GM23248 (cell line): ENCODE data around the gene LBX2. TPM values are rescaled to one million over a fixed set of nuclear protein-coding genes. Genes with fewer than 3 reads are reported as not detected.

ENCODE experiments used
- DNase-seq: peaks from one replicate; pipeline ENCODE4 v3.0.0-alpha.2; 2015
- H2AFZ ChIP-seq: fragments of 200-600 bp; sonication (generic); 2 replicates; pipeline ENCODE4 v1.6.1; 2016; ENCODE audit warnings: antibody characterized with exemption
- H3F3A ChIP-seq: fragments of 200-600 bp; sonication (generic); 2 replicates; pipeline ENCODE4 v1.6.1; 2016; ENCODE audit warnings: mild to moderate bottlenecking, antibody characterized with exemption, mixed run types; ENCODE audit not compliant: insufficient read depth
- H3K27ac ChIP-seq: fragments of 200-600 bp; sonication (generic); 2 replicates; pipeline ENCODE4 v1.5.1; 2016; ENCODE audit warnings: mild to moderate bottlenecking
- H3K27me3 ChIP-seq: fragments of 200-600 bp; sonication (generic); replicated peaks from 2 replicates; pipeline ENCODE4 v1.6.1; 2016; ENCODE audit warnings: mild to moderate bottlenecking; ENCODE audit not compliant: insufficient read depth
- H3K36me3 ChIP-seq: fragments of 200-600 bp; sonication (generic); 2 replicates; pipeline ENCODE4 v1.6.1; 2016; ENCODE audit warnings: low read depth, mild to moderate bottlenecking
- H3K4me1 ChIP-seq: fragments of 200-600 bp; sonication (generic); 2 replicates; pipeline ENCODE4 v1.6.1; 2016; ENCODE audit warnings: mild to moderate bottlenecking; ENCODE audit not compliant: insufficient read depth
- H3K4me2 ChIP-seq: fragments of 200-600 bp; sonication (generic); one replicate; pipeline ENCODE4 v1.6.1; 2016; ENCODE audit warnings: mild to moderate bottlenecking; ENCODE audit not compliant: unreplicated experiment
- H3K4me3 ChIP-seq: fragments of 200-600 bp; sonication (generic); 2 replicates; pipeline ENCODE4 v1.5.1; 2016; ENCODE audit warnings: mild to moderate bottlenecking
- H3K79me2 ChIP-seq: fragments of 200-600 bp; sonication (generic); 2 replicates; pipeline ENCODE4 v1.6.1; 2016; ENCODE audit warnings: mild to moderate bottlenecking; ENCODE audit not compliant: insufficient read depth
- H3K9ac ChIP-seq: fragments of 200-600 bp; sonication (generic); 2 replicates; pipeline ENCODE4 v1.6.1; 2016; ENCODE audit warnings: mild to moderate bottlenecking
- H3K9me2 ChIP-seq: fragments of 200-600 bp; sonication (generic); 2 replicates; pipeline ENCODE4 v1.6.1; 2016; ENCODE audit warnings: mixed run types, mild to moderate bottlenecking, moderate library complexity; ENCODE audit not compliant: insufficient read depth
- H3K9me3 ChIP-seq: fragments of 200-600 bp; sonication (generic); one replicate; pipeline ENCODE4 v1.6.1; 2017; ENCODE audit warnings: low read depth
- H4K20me1 ChIP-seq: fragments of 200-600 bp; sonication (generic); 2 replicates; pipeline ENCODE4 v1.6.0; 2016; ENCODE audit not compliant: insufficient read depth
- EZH2 ChIP-seq: fragments of 200-600 bp; sonication (generic); IDR thresholded peaks from 2 replicates; pipeline ENCODE4 v1.6.1; 2018; ENCODE audit warnings: antibody characterized with exemption, mild to moderate bottlenecking; ENCODE audit not compliant: insufficient read depth, poor library complexity, severe bottlenecking
- EZH2phosphoT487 ChIP-seq: fragments of 200-600 bp; sonication (generic); IDR thresholded peaks from 2 replicates; pipeline ENCODE4 v1.6.1; 2018; ENCODE audit warnings: antibody characterized with exemption, moderate library complexity, mild to moderate bottlenecking, low read depth; ENCODE audit not compliant: insufficient read depth
- WGBS, 2 experiments: methylation state at CpG; one replicate each; pipeline ENCODE4 v1.1.6; 2015 to 2017; ENCODE audit warnings: low lambda C conversion rate in 2 of 2, low coverage in 1 of 2; ENCODE audit errors: missing lambda C conversion rate in 2 of 2; 5-methylcytosine and 5-hydroxymethylcytosine counted together
- in situ Hi-C: fragments of 300-500 bp; cut with MboI; formaldehyde crosslinking; loops from 2 replicates; pipeline ENCODE4 v1.15.0; 2020
- polyA plus RNA-seq: library from polyadenylated mRNA; unstranded; fragments of >200 nt; fragmentation: Nextera tagmentation; extraction: Ambion mirVana; gene quantifications from 2 replicates; pipeline ENCODE4 v1.2.1, GENCODE V29; 2016
- total RNA-seq: library from RNA; depleted of rRNA; stranded (reverse); fragments of >200 nt; shearing (Covaris generic); gene quantifications from 2 replicates; pipeline ENCODE4 v1.2.3, GENCODE V29; 2014

LBX2 gene
- total and polyA plus RNA-seq, 2 experiments from 2014 or later, result 1.1 to 4.6 TPM

DNA sequence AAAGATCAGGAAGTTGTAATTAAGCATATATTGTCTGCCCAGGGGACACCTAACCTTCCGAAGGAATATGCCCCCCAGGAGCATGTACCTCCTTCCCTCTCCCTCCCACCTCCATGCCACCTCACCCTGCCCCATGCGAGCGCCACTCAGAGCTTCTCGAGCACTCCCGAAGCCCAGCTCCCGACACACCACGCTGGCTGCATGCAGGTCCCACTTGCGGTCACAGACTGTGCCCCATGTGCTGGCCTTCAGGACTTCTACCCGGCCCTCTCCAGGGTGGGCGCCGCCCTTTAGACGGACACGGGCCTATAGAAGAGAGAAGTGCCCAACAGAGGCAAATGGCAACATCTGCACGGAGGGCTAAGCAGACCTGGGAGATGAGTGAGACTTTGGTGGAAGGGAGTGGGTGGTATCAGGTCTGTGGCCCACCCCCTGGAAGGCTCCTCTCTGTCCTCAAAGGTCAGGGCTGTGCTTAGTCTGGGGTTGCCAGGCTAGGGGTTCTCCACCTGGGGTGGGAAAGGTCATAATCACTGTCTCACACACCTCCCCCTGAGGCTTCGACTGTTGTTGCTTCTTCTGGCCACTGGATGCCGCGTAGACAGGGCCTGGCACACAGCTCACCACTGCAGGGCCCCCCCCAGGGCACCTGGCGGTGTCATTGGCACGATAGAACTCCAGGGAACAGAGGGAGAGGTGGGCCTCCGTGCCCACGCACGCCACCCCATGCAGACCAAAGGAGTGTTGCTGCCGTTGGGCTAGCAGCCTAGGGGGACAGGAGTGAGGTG is 37.0 kb upstream of the LBX2 start:
- no peaks in the 10 kb centered on the region for H3K27me3 ChIP-seq
- H3K36me3 ChIP-seq, result no peaks in the 10 kb centered on the region
- WGBS, 2 experiments, result 79 to 84% methylated on average over 20 to 23 of the region's 23 CpGs

DNA sequence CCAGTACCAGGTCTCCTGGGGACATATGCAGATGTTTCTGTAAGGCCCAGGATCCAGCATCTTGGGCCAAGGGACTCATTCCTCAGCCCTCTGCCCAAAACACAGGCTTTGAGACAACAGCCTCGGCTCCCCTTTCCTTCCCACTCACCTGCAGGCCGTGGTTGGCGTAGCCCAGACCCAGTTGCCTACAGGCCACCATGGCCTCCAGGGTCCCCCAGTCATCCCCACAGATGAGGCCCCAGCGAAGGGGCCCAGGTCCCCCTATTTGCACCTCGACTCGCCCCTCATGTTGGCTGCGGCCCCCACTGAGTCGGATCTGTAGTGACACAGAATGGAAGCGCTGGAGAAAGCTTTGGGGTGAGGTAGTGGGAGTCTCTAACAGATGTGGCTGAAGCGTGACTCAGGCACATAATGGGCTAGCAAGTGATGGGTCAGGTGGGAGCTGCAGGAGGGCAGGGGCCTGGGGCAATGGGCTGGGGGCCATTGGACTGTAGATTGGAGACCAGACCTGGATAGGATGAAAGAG is 36.1 kb upstream of the LBX2 start:
- no peak for DNase-seq
- Histone ChIP-seq H3K79me2 (peaks cover 17% of the 10 kb centered on the region), H3K27me3 (no peaks in the 10 kb centered on the region), H2AFZ (no peak overlapping the region), H3K9me2 (no peaks in the 10 kb centered on the region), H3F3A (peaks cover 35% of the 10 kb centered on the region), H3K36me3 (no peaks in the 10 kb centered on the region), H3K4me2 (no peak overlapping the region), H3K4me3 (no peak overlapping the region), H4K20me1 (no peaks in the 10 kb centered on the region), H3K9me3 (no peaks in the 10 kb centered on the region), H3K27ac (no peak overlapping the region), H3K4me1 (peaks cover 21% of the 10 kb centered on the region), H3K9ac (no peak overlapping the region)
- in situ Hi-C loops, result no loop called here
- WGBS, 2 experiments, result 92% methylated on average over 10 of the region's 10 CpGs
- TF ChIP-seq EZH2phosphoT487, result no peak
- TF ChIP-seq EZH2, result no peak

More for the DNA sequence above, 37.0 kb upstream of the LBX2 start:
- no peaks in the 10 kb centered on the region for H4K20me1 ChIP-seq
- H3K4me1 ChIP-seq, result peaks cover 15% of the 10 kb centered on the region
- H3K9ac ChIP-seq, result no peak overlapping the region
- no peaks in the 10 kb centered on the region for H3K9me3 ChIP-seq
- no peak overlapping the region for H3K4me2 ChIP-seq
- no peak overlapping the region for H2AFZ ChIP-seq
- no peak for DNase-seq
- no peak overlapping the region for H3K27ac ChIP-seq
- H3K79me2 ChIP-seq, result peaks cover 8% of the 10 kb centered on the region
- H3K4me3 ChIP-seq, result no peak overlapping the region
- no peaks in the 10 kb centered on the region for H3K9me2 ChIP-seq
- in situ Hi-C loops, result no loop called here
- peaks cover 40% of the 10 kb centered on the region for H3F3A ChIP-seq
- TF ChIP-seq EZH2phosphoT487 (no peak), EZH2 (no peak)

DNA sequence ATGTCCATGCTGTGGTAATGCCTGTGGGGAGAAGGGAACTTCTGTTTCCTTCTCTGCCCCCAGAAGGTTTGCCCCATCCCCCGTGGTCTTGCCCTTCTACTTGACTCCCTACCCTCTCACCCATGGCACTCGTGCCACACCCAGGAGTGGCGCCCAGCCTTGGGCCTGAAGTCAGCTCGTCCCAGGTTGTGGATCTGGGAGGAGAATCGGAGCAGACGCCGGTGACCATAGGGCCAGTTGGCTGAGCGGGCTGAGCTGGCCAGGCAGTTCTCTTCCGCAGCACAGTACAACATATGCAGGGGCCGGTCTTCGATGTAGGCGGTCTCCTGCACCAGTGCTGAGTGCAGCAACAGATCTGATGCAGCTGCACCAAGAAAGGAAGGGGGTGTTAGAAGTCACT is 35.0 kb upstream of the LBX2 start:
- H3K27me3 ChIP-seq, result no peaks in the 10 kb centered on the region
- no peak overlapping the region for H3K4me2 ChIP-seq
- no peak overlapping the region for H3K4me3 ChIP-seq
- peaks cover 24% of the 10 kb centered on the region for H3K79me2 ChIP-seq
- in situ Hi-C loops, result no loop called here
- no peaks in the 10 kb centered on the region for H3K9me3 ChIP-seq
- DNase-seq, result no peak
- H3F3A ChIP-seq, result peaks cover 31% of the 10 kb centered on the region
- no peak overlapping the region for H3K27ac ChIP-seq
- no peak overlapping the region for H2AFZ ChIP-seq
- H3K9ac ChIP-seq, result no peak overlapping the region
- peaks cover 14% of the 10 kb centered on the region for H3K4me1 ChIP-seq
- H3K36me3 ChIP-seq, result no peaks in the 10 kb centered on the region
- H3K9me2 ChIP-seq, result no peaks in the 10 kb centered on the region
- no peaks in the 10 kb centered on the region for H4K20me1 ChIP-seq
- TF ChIP-seq EZH2 (no peak), EZH2phosphoT487 (no peak)
- 71 to 72% methylated on average over 11 to 12 of the region's 12 CpGs for WGBS, 2 experiments

DNA sequence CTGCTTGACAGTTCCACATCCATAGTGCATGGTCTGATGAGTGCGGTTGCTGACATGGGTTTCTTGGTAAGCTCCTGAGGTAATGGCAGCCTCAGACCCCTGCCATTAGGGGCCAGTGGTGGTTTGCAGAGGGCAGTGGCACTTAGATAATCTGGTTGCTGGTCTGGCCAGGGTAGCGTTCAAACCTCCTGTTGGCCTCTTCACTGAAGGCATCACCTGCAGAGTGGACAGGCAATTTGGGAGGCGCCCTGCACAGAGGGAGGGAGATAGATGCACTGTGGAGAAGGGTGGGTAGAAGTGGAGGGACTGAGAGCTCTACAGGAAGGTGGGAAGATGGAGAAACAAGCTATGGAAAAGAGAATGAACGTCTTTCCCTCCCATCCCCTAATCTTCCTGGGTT is 34.1 kb upstream of the LBX2 start:
- DNase-seq, result no peak
- Histone ChIP-seq H3K9ac (no peak overlapping the region), H3K4me1 (peaks cover 16% of the 10 kb centered on the region), H3K4me3 (no peak overlapping the region), H3F3A (peaks cover 30% of the 10 kb centered on the region), H3K9me2 (no peaks in the 10 kb centered on the region), H3K27ac (no peak overlapping the region), H3K9me3 (no peaks in the 10 kb centered on the region), H2AFZ (no peak overlapping the region), H3K4me2 (no peak overlapping the region), H3K27me3 (no peaks in the 10 kb centered on the region), H4K20me1 (no peaks in the 10 kb centered on the region), H3K36me3 (no peaks in the 10 kb centered on the region), H3K79me2 (peaks cover 34% of the 10 kb centered on the region)
- 77 to 80% methylated on average over 4 of the region's 4 CpGs for WGBS, 2 experiments
- TF ChIP-seq EZH2phosphoT487, result no peak
- in situ Hi-C loops, result no loop called here
